GM18511 (cell line): Measurements from ENCODE around the gene RASA3.
"Not testable (repeated sequence)": the region's sequence is repeated elsewhere in the genome, so short reads cannot be mapped to it uniquely, and the experiment has no call there.

Source experiments
- ATAC-seq: cut with Tn5 transposase; IDR thresholded peaks from one replicate; pipeline ENCODE4 v1.9.1; 2021; ENCODE audit warnings: mild to moderate bottlenecking, moderate library complexity; ENCODE audit not compliant: unreplicated experiment

Gene RASA3

DNA sequence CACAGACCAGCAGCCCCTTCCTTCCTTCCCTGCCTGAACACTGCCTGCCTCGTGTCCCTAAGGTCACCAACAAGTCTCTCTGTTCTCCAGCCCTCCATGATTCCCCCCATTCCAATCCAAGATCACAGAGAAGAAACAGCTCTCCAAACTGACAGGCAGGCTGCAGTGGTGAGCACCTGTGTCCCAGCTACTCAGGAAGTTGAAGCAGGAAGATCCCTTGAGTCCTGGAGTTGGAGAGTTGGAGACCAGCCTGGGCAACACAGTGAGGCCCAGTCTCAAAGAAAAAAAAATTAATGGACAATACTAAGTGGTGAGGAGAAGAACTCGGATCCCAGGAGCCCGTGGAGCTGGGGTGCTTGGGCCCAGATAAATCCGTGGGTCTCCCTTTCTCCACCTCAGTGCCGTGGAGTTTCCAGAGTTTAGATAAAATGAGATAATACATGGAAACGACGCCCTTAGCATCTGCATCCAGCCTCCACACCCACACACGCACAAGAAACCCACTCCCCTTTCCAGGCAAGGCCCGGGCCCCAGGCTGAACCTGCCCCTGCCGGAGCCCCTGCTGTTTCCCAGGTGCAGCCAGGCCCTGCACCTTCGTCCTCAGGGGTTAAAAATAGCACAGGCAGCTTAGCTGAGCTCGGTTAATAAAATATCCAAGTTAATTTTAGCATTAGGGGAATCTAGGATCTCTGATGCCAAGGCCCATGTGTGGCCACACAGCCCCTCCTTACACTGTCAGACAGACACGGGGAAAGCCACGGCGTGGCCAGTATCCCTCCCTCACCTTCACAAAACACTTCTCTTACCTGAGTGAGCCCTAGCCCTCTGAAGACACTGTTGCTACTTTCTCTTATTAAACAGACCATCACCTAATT lies 4.7 kb downstream of the RASA3 start:
- no peak for ATAC-seq

DNA sequence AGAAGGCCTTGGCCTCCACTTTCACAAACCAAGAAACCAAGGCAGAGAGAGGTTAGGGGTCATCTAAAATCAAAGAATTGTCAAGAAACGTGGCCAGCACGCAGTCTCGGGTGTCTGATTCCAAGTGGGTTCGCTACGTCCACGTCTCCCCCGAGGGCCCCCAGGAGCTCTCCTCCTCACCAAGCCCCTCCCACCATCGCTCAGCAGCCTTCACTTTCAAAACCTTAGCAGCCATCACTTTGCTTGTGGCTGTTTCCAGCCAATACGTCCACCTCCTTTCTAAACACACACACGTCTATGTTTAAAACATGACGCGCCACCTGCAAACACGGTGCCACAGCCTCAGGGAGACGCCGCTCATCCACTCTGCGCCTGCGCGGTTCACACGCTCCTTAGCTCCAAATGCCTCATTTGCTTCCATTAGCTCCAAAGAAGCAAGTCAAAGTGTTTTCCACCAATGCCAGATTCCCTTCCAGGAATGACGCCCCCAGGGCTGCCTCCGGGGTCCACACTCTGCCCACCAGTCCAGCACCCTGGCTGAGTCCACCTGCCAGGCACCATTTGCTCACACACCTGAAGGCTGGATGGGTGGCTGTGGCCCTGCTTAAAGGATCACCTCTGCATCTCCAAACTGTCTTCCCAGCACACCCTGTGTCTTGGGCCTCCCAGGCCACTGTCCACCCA lies 5.5 kb downstream of the RASA3 start:
- no peak for ATAC-seq

DNA sequence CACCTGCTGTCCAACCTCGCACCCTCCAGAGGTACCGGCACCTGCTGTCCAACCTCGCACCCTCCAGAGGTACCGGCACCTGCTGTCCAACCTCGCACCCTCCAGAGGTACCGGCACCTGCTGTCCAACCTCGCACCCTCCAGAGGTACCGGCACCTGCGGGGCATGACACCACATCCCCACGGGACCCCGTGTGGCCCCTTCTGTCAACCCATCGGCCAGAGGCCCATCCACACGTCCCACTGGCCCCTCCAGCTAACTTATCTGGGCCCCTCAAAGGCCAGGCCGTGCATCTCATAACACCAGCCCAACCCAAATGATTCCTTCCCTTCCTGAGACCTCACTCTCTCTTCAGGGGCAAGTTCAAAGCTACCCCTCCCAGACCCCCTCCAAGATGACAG lies 6.3 kb downstream of the RASA3 start:
- not testable (repeated sequence) for ATAC-seq

DNA sequence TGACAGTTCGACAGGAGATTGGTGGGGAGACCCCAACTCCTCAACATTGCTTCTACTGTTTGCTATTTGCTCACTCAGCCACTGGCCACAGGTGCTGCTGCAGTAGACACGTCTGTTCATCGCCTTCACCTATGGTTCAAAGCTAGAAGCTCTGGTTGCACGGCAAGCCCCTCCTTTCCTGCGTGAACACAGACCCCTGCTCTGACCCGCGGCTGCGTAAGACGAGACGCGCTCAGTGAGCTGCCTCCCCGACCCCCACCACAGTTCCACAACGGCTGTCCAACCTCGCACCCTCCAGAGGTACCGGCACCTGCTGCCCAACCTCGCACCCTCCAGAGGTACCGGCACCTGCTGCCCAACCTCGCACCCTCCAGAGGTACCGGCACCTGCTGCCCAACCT lies 6.8 kb downstream of the RASA3 start:
- no peak for ATAC-seq

DNA sequence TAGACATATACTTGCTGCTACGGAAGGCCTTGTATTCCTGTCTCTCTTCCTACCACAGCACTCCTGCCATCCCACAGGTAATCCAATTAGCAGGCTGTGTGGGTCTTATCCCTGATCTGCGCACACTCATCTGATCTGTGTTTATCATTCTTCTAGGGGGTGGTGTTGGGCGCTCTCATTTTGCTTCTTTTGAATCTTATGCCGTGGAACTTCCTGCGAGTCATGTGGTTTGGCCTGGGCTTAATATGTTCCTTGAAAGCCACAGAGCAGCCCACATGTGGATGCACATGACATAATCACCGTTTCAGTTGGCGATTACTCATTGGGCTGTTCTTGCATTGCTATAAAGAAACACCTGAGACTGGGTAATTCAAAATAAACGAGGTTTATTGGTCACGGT lies 7.5 kb downstream of the RASA3 start:
- no peak for ATAC-seq

DNA sequence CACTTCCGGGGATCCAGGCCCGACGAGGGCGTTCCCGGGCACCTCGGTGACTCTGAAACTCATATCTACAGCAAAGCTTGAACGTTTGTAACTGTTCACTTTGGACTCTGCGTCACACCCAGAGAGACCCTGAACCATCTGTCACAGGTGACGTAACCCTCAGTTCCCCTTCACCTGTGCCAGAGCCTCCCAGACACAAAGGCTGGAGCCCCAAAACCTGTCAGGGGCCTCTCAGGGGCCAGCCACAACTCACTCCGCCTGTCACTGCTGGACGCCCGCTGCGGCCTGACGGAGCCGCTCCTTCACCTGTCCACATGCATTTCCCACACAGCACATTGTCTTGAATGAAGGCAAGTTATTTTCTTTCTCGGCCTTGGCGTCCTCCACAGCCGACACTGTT lies 8.0 kb downstream of the RASA3 start:
- no peak for ATAC-seq

DNA sequence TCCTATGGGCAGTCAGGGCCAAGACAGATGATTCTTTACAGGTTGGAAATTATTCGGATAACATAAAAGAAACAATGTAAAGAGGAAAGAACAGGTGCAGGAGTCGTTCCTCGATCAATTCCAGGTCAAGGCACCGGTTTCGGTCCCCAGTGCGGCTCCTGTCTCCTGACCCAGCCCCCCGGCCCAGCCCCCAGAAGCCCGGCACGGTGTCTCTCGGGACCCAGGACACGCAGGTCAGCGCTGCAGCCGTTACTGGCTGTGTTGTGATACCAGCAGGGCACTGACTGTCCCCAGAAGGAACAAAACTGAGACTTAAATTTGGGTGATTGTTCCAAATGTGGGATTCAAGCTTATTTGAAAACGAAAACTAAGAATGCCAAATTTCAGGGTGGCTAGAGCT lies 8.5 kb downstream of the RASA3 start:
- ATAC-seq = no peak

DNA sequence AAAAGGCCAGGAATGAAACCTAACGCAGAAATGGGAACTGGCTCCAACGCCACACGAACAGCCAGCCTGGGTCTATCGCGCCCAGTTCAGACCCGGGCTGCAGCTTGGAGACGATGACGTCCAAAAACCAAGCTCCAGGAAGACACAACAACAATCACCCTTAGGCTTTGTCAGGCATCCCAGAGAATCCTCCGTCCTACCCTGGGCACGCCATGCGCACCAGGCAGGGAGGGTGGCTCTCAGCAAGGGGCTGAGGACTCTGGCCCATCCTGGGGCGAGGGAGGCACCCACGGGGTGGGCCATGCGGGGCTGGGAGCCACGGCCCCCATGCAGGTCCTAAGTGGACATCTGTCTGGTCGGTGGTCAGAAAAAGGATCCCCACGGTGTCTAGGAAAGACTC lies 9.0 kb downstream of the RASA3 start:
- ATAC-seq = no peak

DNA sequence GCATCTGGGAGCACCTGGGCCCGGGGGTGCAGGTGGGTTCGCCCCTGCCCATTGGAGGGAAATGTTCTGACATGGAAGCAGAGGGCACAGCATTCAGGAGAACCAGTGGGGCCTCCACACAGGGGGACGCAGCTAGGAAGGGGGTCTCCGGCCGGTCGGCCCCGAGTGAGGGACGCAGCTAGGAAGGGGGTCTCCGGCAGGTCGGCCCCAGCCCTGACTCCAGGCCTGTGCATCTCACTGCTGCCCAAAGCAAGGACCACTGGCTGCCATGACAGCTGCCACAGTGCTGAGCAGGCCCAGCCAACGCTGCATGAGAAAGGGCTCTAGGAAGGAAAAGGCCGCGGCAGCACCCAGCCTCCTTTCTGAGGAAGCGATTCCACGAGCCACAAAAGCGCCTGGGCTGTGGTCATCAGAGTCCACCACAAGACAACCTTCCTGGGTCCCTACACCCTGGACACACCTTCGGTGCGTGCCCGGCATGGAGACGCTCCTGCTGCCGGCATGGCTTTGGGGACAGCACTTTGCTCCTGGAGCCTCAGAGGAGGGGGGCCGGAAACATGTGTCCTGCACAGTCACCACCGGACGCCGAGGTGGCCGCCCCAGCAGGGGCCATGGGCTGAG lies 9.7 kb downstream of the RASA3 start:
- ATAC-seq = no peak

DNA sequence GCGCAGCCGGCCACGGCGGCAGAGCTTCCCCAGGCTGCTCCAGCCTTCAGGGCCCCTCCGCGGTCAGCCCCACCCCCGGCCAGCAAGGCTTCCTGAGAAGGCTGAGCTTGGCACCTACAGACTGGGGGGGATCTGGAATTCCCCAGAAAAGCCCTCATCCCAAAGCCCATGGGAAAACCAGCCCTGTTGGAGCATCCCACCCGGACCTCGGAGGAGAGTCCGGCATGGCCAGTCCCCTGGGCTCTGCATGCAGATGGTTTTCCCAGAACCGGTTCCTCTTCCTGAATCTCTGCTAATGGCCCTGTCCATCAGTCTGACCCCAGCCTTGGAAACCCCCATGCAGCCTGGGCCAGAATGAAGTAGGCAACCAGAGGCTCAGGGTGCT lies 10.3 kb downstream of the RASA3 start:
- no peak for ATAC-seq

DNA sequence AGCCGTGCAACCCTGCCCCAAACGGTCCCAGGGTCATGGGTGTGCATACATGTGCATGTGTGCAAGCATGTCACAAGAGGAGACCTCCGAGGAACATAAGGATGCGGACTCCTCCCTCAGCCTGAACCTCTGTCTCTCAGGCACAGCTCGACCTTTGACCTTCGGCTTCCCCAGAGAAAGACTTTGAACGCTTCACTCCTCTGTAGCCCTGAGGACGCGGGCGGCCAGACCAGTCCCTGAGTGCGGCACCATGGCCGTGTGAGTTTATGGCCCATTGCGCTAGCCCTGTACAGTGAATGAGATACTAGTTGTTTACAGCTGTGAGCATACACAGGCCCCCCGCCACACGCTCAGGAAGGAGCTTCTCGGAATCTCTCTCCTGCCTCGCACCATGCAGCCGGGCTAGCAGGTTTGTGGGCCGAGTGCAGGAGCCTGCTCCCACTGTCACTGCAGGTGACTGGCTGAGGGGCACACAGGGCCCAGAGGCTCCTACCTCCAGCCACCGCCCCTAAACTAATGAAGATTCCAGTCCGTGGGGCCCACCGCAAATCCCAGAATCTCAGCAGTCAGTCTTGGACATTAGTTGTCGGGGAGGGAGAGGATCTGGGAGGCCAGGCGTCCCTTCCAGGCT lies 10.8 kb downstream of the RASA3 start:
- no peak for ATAC-seq

DNA sequence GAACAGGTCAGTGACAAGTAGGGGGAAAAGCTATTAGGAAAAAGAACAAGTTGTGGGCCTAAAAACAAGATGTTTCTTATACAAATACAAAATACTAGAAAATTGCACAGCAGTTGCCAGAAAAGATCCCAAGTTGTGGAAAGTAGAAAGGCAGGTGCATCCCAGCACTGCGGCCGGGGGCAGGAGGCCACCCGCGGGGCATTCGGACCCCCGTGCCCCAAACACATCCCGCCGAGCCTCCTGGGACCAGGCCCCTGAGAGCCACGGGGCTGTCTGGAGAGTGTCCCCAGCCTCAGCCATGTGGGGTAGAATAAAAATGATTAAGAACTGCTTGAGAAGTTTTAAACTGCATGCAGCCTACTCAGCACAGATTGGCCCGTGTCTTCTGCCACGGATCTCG lies 11.4 kb downstream of the RASA3 start:
- ATAC-seq = no peak

DNA sequence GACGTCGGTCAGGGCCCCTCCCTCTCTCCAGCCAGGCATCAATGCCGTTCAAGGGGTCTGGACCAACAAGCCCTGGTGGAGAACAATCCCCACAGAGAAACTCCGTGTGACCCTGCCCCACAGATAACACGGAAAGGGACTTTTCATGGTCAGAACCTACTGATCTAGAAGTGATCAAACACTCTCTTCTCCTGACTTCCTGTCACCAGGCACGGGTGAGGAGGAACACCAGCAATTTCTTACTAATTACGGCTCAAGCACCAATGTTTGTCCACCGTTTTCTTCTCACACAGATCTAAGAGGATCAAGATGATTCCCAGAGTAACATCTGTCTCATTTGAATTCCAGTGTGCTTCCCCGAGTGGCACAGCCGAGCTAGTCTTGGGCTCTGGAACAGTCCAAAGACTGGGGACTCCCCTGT lies 11.8 kb downstream of the RASA3 start:
- ATAC-seq = no peak

DNA sequence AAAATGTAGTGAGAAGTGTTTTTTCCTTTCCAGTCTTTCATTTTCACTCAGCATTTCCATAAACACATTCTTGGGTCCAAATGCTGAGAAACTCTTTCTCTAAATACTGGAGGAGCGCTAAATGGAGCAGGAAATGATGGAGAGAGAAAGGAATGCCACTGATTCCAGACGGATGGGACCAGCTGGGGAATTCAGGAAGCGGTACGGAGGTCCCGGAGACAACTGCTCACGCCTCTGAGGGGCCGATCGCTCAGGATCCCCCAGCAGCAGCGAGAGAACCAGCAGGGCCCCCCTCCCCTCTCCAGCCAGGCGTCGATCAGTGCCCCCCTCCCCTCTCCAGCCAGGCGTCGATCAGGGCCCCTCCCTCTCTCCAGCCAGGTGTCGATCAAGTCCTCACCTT lies 13.2 kb downstream of the RASA3 start:
- ATAC-seq = no peak

DNA sequence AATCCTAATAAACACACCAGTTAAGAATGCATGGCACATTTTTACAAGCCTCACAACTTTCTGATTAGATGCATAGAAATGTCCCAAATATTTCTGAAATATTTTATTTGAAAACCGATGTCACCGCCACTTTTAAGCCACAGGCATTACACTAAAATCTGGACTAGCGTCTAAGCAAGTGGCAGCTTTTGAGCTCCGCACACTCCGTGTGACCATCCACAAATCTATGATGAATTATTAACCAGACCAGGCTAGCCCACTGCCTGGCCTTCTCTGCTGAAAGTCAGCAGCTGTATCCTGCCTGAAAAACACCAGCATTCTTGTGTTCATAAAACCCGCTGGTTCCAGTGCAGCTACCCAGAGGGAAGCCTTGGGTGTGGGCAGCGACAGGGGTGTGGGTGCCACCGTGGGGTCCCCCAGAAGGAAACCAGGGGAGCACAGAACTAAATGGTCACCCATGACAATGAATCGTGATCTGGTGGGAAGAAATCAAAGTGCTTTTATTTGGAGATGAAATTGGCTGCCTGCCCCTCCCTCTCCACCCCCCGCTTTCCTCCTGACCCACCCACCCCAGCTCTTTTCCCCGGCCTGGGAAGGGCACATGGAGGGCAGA lies 13.8 kb downstream of the RASA3 start:
- peak; percentile 74 for ATAC-seq

DNA sequence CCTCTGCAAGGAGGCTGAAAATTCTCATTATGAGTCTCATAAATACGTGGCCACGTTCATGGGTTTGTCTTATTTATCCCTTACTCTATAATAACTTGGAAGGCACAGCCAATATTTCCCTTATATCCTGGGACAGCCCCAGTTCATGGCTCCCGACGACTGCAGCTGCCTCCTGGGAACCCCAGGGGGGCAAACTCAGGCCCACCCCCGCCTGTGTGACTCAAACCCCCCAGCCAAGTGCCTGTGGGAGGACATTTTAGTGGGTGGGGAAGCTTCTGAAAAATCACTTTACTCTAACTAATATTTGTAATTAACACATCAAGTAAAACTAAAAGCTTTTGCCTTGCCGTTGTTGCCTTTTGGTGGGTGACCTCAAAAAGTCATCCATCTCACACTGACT lies 14.3 kb downstream of the RASA3 start:
- ATAC-seq = no peak

DNA sequence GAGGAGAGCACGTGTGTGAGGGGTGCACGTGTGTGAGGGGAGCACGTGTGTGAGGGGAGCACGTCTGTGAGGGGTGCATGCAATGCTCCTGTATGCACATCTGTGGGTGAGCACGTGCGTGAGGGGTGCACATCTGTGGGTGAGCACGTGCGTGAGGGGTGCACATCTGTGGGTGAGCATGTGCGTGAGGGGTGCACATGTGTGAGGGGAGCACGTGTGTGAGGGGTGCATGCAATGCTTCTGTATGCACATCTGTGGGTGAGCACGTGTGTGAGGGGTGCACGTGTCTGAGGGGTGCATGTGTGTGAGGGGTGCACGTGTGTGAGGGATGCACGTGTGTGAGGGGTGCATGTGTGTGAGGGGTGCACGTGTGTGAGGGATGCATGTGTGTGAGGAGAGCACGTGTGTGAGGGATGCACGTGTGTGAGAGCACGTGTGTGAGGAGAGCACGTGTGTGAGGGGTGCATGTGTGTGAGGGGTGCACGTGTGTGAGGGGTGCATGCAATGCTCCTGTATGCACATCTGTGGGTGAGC lies 15.0 kb downstream of the RASA3 start:
- ATAC-seq = not testable (repeated sequence)

DNA sequence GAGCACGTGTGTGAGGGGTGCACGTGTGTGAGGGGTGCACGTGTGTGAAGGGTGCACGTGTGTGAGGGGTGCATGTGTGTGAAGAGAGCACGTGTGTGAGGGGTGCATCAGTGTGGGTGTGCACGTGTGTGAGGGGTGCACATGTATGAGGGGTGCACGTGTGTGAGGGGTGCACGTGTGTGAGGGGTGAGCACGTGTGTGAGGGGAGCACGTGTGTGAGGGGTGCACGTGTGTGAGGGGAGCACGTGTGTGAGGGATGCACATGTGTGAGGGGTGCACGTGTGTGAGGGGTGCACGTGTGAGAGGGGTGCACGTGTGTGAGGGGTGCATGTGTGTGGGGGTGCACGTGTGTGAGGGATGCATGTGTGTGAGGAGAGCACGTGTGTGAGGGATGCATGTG lies 15.7 kb downstream of the RASA3 start:
- ATAC-seq = no peak

DNA sequence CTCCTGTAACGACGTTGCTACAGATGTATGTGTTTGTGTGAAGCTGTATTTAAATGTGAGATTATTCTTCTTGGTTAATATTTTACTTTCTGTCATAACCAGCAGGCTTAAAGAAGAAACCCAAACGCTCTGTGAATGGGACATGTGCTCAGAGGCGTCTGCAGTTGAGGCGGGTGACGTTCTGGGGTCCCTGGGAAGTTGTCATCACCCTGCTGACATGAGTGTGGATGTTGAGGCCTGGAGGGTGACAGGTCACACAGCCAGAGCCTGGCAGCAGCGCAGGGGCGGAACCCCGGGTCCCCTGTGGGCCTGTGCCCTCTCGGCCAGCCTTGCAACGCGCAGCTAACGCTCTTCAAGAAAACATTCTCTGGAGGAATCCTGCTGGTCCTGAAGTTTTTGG lies 16.6 kb downstream of the RASA3 start:
- ATAC-seq = no peak

DNA sequence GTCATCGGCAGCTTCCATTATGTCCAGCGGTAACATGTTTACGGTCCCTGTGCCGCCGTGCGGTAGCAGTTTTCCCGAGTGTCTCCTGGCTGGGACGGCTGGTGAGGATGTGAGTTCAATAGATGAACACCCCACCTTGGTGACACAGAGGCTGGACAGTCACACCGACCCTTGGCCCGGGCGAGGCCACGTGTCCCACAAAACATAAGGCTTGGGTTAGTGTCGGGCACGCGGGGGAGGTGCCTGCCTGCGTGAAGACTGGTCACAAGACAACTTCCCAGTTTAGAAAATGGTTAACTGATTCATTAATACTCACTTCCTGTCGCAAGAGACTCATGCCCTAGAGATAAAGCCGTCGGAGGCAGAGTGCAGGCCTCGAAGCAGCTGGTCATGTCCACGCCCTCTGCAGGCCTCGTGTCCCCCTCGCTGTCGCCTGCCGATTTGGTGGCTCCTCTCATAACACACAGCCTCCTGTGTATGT lies 17.2 kb downstream of the RASA3 start:
- peak; percentile 67 for ATAC-seq

DNA sequence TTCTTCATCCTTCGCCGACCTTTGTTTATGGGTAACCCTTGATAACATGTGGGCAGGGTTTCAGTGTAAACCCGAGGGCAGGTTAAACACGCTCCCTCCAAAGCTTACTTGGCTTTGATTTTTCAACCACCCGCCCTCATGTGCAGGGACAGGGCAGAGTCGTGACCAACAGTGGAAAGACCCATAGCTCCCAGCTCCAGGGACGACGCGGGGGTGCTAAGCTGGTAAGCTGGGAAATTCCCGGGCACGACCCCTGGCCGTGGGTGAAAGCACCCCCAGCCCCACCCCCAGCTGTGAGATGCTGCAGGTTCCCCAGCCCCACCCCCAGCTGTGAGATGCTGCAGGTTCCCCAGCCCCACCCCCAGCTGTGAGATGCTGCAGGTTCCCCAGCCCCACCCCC lies 17.8 kb downstream of the RASA3 start:
- ATAC-seq = not testable (repeated sequence)
